GM21723 (cell line): Measurements from ENCODE around the gene AQP1.

Experiments used
- ATAC-seq: cut with Tn5 transposase; IDR thresholded peaks from one replicate; pipeline ENCODE4 v1.9.1; 2021; ENCODE audit warnings: mild to moderate bottlenecking, moderate library complexity; ENCODE audit not compliant: unreplicated experiment

The AQP1 gene

DNA sequence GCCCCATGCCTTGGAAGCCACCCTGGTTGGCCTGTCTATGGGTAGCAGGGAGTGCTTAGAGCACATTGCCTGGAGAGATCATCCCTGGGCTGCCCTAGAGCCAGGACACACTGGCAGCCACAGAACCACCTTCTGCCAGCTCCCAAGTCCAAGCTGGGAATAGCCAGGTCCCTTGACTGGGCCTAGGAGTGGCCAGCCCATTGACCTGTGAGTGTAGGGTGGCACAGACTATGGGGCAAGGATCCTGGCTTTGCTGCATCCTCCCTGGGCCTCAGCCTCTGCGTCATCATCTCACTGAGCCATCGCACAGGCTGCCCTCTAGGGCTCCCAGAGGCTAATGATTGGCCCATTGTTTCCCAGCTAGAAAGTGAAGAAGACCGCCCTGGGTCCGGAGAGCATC, 7.0 kb downstream of the AQP1 start:
- no peak for ATAC-seq

DNA sequence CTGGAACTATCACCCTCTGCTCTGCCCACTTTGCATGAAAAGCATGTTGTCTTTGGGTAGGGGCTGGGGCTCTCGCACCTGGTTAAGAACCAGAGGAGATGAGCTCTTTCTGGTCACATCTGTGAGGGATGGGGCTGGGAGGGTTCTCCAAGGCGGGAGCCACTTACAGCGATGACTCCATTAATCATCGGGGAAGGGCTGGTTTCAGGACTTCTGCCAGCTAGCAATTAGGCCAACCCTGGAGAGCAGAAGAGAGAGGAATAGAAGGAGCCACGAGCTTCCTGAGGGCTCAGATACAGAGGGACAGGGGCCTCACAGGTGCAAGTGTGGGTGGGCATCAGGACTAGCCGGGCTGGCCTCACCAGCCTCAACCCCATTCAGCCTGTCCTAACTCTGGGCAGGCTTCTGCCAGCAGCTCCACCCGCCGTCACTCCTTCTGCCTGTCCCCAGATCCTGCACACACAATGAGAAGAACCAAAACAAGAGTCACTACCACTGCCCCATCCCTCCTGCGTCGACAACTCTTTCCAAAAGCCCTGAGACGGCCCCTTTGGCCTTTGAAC, 8.4 kb downstream of the AQP1 start:
- no peak for ATAC-seq

DNA sequence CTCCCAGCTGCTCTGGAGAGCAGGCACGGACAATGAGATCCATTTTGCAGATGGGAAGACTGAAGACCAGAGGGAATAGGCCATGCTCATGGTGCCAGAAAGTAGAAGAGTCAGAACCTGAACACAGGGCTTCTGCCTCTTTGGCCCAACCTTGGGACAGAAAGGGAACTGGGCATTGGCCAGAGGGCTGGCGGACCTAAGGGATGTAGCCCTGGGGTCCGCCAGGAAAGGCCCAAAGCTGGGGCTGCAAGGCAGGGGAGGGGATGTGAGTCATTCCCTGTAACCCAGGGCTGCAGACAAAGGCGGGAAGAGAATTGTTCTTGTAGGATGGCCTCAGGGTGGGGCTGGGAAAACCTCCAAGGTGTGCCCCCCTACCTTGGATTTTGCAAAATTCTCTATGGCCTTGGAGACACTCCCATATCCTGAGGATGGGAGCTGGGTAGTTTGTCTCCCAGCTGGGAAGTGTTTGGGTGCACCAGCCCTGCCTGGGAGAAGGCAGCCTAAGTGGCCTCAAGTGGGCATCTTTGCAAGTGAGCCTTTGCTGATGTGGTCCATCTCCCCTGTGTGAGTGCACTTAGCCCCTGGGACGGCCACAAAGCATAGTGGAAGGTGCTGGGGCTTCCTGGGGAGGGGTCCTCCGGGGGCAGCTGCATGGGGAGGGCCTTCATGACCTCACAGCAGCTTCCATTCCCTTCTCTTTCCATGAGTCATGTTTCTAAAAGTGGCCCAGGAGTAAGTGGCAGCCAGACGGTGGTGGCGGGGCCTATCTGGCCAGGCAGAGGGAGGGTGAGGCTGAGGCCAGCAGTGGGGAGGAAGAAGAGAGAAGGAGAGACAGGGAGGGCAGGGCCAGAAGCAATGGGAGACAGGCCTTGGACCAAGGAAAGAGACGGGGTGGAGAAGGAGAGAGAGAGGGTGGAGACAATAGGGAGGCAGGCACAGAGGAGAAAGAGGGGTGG, 9.2 kb downstream of the AQP1 start:
- ATAC-seq = no peak

DNA sequence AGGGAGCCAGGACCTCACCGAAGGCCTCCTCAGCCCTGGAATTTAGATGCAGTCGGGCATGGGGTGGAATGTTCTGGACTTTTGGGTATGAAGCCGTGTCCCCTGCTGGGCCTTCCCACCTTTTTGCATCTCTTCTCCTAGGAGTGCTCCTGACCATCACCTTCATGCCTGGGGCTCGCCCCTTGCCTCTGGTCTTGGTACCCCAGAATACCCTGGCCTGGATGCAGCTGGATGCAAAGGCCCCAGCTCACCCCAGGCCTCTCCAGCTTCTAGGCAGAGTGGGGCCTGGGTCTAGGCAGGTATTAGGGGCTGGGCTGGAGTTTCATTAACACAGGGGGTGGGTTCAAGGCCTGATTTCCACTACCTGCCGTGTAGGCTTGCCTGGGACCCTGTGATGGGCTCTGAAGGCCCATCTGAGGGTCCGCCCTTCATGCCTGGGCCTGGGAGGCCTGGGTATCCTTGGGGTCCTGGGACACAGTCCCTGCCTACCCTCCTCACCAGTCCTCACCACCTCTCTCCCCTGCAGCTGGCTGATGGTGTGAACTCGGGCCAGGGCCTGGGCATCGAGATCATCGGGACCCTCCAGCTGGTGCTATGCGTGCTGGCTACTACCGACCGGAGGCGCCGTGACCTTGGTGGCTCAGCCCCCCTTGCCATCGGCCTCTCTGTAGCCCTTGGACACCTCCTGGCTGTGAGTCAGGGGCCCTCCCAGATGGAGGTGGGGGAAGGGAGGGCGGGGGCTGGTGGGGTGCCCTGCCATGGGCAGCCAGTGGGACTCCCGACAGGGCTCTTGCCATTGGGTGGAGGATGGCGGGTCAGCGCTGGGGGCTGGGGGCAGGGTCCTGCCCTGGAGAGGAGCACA, 10.1 kb downstream of the AQP1 start:
- ATAC-seq = no peak

DNA sequence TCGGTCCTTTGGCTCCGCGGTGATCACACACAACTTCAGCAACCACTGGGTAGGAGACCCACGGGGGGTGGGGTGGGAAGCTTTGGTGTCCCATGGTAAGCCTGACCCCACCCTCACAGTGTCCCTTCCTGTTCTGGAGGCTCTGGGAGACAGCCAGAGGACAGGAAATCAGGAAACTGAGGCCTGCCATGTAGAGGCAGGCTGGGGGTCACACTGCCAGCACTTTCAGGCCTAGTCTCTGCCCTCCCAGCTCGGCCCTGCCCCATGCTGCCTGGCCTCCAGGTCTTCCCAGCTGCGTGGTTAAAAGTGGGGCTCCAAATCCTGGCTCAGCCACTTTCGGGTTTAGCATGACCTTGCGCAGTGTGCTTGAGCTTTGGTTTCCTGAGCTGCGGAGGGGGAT, 10.9 kb downstream of the AQP1 start:
- ATAC-seq = no peak

DNA sequence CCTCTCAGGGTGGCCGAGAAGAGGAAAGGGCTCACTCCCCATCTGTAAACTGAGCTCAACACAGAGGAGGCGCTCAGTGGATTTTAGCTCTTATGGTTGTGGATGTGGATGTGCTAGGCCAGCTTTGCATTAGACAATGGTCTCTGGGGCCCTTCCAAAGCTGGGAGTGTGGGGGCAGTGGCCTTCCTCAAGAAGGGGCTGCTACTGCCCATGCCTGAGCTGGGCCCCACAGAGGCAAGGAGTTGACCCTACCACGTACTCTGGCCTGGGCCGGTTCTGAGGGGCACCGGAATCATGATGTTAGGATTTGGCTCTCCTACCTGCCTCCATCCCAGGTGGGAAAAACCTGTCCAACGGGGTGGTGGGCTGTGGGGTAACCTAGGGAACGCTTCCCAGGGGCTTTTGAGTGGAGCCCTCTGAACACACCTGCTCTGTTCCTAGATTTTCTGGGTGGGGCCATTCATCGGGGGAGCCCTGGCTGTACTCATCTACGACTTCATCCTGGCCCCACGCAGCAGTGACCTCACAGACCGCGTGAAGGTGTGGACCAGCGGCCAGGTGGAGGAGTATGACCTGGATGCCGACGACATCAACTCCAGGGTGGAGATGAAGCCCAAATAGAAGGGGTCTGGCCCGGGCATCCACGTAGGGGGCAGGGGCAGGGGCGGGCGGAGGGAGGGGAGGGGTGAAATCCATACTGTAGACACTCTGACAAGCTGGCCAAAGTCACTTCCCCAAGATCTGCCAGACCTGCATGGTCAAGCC, 11.5 kb downstream of the AQP1 start:
- ATAC-seq = no peak

DNA sequence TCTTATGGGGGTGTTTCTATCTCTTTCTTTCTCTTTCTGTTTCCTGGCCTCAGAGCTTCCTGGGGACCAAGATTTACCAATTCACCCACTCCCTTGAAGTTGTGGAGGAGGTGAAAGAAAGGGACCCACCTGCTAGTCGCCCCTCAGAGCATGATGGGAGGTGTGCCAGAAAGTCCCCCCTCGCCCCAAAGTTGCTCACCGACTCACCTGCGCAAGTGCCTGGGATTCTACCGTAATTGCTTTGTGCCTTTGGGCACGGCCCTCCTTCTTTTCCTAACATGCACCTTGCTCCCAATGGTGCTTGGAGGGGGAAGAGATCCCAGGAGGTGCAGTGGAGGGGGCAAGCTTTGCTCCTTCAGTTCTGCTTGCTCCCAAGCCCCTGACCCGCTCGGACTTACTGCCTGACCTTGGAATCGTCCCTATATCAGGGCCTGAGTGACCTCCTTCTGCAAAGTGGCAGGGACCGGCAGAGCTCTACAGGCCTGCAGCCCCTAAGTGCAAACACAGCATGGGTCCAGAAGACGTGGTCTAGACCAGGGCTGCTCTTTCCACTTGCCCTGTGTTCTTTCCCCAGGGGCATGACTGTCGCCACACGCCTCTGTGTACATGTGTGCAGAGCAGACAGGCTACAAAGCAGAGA, 12.2 kb downstream of the AQP1 start:
- no peak for ATAC-seq

DNA sequence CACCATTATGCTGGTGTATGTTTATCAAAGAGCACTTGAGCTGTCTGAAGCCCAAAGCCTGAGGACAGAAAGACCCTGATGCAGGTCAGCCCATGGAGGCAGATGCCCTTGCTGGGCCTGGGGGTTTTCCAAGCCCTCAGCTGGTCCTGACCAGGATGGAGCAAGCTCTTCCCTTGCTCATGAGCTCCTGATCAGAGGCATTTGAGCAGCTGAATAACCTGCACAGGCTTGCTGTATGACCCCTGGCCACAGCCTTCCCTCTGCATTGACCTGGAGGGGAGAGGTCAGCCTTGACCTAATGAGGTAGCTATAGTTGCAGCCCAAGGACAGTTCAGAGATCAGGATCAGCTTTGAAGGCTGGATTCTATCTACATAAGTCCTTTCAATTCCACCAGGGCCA, 13.0 kb downstream of the AQP1 start:
- ATAC-seq = no peak

DNA sequence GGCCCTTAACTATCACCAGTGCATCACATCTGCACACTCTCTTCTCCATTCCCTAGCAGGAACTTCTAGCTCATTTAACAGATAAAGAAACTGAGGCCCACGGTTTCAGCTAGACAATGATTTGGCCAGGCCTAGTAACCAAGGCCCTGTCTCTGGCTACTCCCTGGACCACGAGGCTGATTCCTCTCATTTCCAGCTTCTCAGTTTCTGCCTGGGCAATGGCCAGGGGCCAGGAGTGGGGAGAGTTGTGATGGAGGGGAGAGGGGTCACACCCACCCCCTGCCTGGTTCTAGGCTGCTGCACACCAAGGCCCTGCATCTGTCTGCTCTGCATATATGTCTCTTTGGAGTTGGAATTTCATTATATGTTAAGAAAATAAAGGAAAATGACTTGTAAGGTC, 13.5 kb downstream of the AQP1 start:
- ATAC-seq = no peak

DNA sequence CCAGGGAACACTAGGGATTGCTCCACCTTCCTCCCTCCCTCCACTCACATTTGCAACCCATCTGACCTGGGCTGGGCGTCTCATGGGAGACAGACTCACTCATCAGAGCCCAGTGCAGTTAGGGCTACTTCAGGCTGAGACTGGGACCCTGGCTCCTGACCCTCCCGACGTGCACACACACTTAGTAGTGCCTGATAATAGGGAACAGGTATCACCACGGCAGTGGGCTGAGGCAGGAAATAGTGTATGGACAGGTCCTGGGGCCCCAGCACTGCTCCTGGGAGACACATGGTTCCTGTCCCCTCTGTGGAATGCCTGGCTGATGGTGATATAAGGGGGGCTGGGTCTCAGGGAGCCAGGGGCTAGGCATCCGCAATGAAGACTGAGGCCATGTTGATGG, 14.3 kb downstream of the AQP1 start:
- ATAC-seq = no peak

DNA sequence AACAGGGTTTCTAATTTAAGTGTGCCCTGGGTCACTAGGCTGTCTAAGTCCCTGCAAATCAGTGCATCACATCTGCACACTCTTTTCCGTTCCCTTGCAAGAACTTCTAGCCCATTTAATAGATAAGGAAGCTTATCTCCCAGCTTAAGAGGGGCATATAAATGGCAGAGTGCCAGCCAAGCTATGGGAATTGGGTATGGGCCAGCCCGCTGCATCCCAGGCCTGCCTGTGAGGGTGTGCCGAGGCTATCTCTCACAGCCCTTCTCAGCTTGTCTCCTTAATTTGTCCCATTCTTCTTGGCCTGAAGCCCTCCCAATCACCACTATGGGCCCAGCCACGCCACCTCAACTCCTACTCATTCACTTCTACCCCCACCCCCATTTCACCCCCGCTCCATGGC, 14.7 kb downstream of the AQP1 start:
- ATAC-seq = no peak

DNA sequence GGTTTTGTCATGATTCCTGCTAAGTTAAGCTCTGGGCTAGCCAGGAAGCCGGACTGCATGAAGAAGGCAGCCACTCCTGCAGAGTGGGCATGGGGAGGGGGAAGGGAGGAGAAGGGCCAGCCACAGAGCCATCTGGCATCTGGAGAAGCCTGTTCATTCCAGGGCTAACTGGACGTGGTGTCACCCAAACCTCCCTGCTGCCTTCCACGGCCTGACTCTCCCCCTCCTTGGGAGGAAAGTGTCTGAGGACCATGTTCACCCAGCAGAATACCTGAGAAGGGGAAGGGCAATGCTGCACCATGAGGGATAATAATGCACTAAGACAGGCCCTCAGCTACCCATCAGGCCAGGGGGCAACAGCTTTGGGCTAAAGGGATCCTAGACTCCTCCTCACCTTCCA, 15.4 kb downstream of the AQP1 start:
- no peak for ATAC-seq

DNA sequence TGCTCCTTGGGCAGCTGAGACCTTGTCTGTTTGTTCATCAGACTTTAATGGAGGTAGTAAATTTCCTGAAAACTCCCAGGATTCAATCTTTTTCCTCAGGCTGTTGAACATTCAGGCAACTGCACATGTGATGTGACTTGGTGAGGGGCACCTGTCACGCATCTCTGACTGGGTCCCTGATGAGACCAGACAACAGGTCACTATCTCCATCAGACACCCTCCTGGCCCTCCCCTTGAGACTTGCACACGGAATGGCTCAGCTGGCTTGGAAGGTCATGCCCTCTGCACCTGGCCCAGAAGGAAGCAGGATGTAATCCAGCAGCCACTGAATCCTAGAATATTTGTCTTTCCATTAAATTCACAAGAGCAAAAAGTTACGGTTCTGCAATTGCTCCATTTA, 15.9 kb downstream of the AQP1 start:
- ATAC-seq = no peak

DNA sequence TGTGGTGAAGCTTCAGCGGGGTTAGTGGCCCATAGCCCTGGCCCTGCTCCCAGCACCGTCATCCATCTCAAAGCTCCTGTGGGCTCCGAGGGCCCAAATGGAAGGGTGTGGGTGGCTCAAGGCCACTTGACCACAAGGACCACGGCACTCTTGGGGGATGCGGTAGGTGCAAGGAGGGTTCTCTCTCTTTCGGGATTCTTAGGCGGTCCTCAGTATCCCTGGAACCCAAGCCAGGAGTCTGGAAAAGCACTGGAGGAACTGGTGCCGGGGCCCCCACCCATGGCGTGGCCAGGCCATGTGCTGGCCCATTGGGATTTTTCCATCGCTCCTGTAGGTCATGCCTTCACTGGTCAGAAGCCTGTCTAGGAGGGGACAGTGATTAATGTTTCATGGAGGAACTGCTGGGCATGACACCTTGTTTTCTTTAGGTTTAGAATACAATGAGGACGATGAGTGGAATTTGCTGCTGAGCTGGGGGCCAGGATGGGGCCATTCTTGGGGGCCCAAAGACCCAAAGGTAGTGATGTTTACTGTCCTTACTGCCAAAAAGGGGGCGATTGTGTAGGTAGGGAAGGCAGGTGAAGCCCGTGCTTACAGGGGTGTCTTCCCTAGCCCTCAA, 16.7 kb downstream of the AQP1 start:
- no peak for ATAC-seq

DNA sequence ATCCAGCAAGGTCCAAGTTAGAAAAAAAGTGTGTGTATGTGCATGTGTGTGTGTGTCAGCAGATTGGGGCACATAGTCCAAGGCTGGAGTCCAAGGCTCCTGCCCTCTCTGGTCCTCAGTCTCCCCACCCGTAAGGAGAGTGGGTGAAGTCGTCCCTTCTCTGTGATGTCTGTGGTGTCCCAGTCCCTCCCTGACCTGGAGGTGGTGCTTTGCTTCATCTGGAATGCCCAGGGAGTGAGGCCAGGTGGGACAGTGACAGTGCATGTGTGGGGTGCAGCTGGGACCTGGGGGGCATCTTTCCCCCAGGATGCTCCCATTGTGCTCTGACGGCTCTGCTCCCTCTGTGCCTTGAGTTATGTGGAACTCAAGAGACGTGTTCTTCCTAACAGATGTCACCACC, 18.0 kb downstream of the AQP1 start:
- ATAC-seq = no peak

DNA sequence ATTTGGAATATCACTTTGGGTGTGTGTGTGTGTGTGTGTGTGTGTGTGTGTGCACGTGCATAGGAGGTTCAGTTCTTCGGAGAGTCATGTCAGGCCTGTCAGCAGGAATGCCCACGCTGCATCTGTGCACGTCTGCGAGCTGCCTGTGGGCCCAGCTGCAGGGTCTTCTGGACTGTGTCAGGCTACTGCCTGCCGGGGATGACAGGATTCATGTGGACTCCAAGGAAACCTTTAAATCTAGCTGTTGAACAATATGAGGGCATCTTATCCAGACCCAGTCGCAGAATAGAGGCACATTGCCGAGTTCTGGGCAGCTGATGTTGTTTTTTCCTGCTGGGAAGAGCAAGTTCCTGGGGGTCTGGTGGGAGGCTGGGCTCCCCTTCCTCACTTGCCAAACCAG, 19.0 kb downstream of the AQP1 start:
- no peak for ATAC-seq

DNA sequence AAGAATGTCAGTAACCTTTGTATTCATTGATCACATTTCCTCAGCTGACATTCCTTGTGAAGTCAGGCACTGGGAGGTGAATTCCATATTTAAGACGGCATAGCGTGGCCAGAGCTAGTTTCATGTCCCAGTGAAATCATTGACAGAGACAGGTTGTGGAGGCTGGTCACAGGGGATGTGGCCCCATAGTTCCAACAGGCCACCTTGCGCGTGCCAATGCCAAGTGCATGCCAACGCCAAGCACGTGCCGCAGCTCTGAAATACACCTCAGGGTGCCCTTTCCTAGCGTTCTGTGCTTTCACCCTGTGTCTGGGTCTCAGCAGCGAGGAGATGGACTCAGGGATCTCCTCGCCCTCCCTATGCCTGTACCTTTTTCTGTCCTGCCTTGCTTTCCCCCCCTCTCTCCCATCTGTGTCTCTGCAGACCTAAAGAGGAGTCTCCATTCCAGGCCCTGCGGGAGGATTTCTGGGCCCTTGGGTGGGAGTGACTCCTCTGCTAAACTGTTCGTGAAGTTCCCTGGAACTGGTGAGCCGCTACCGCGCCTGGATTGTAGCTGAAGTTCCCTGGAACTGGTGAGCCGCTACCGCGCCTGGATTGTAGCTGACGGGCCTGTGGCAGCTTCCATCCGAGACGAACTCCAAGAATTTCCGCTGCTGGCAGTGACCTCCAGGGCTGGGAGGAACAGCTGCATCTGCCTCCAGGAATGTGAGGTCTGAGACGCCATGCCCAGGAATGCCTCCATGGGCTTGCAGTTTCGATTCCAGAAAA, 19.7 kb downstream of the AQP1 start:
- ATAC-seq = no peak

DNA sequence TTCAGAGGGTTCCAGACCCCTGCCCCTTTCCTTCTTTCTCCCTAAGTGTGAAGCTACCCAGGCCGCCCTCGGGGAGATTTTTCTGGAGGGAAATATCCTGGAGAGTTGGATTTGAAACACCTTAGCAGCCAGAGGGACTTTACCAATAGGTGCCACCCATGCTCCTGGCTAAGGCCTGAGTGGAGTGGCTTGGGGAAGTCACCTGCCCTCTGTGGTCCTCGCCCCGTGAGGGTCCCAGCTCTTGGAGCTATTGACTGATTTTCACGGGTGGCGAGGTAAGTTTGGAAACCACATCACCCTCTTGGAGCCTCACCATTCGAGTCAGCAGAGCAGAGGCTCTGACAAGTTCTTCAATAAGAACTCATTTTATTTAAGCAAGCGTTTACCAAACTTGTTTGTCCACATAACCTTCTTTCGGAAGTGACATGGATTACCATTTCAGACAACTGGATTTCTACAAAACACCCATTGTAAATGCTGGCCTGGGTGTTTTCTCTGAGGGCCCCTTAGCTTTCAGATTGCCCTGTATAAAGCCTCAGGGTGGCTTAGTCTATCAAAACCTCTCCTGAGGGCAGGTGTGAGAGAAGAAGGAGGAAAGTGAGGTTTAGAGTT, 20.4 kb downstream of the AQP1 start:
- no peak for ATAC-seq

DNA sequence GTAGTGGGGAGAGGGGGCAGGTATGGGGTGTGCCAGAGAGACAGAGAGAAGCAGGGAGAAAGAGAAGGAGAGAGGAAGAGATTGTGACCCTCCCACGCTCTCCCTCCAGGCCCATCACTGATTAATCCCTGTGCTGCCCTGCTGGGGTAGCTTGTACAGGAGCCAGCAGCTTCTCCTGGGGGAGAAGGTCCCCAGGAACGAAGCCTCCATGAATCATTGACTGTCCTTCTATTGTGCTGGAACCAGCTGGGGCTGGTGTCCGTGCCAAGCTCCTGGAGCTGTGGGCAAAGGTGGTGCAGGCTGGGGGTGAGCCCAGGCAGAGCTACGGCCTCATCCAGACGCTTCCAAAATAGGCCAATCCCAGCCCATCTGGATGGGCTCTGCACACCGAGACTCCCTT, 20.9 kb downstream of the AQP1 start:
- no peak for ATAC-seq
